Neural progenitor cell (in vitro differentiated cells): ENCODE results near the gene EXO1. TPM values are rescaled to one million over a fixed set of nuclear protein-coding genes. Genes with fewer than 3 reads are reported as not detected.
A peak's percentile ranks its signal among the peaks of the same experiment; 100 is the strongest.

Source experiments
- DNase-seq: peaks from one replicate; pipeline ENCODE4 v3.0.0-alpha.2; 2016; ENCODE audit warnings: low spot score
- H2AFZ ChIP-seq: fragments of 200-600 bp; sonication (generic); replicated peaks from 2 replicates; pipeline ENCODE4 v1.6.1; 2016; ENCODE audit warnings: antibody characterized with exemption
- H3F3A ChIP-seq: fragments of 200-600 bp; sonication (generic); 2 replicates; pipeline ENCODE4 v1.6.1; 2016; ENCODE audit warnings: antibody characterized with exemption, low read depth
- H3K27ac ChIP-seq: fragments of 200-600 bp; sonication (generic); 2 replicates; pipeline ENCODE4 v1.5.1; 2016; ENCODE audit warnings: mild to moderate bottlenecking
- H3K27me3 ChIP-seq: fragments of 200-600 bp; sonication (generic); 2 replicates; pipeline ENCODE4 v1.6.1; 2016; ENCODE audit warnings: mild to moderate bottlenecking, moderate library complexity
- H3K36me3 ChIP-seq: fragments of 200-600 bp; sonication (generic); 2 replicates; pipeline ENCODE4 v1.5.1; 2016
- H3K4me1 ChIP-seq: fragments of 200-600 bp; sonication (generic); 2 replicates; pipeline ENCODE4 v1.6.1; 2016; ENCODE audit warnings: mixed run types
- H3K4me2 ChIP-seq: fragments of 200-600 bp; sonication (generic); 2 replicates; pipeline ENCODE4 v1.6.1; 2016
- H3K4me3 ChIP-seq: fragments of 200-600 bp; sonication (generic); 2 replicates; pipeline ENCODE4 v1.5.1; 2016
- H3K79me2 ChIP-seq: fragments of 200-600 bp; sonication (generic); 2 replicates; pipeline ENCODE4 v1.6.1; 2016; ENCODE audit warnings: low read depth
- H3K9ac ChIP-seq: fragments of 200-600 bp; sonication (generic); 2 replicates; pipeline ENCODE4 v1.6.1; 2016
- H3K9me3 ChIP-seq: fragments of 200-600 bp; sonication (generic); 2 replicates; pipeline ENCODE4 v1.5.1; 2016; ENCODE audit warnings: low read depth
- H4K20me1 ChIP-seq: fragments of 200-600 bp; sonication (generic); 2 replicates; pipeline ENCODE4 v1.6.1; 2016; ENCODE audit warnings: low read depth
- H3K27ac Mint-ChIP-seq: 3 replicates; pipeline ENCODE4 v1.8.0; 2021; ENCODE audit warnings: mixed read lengths
- H3K27me3 Mint-ChIP-seq: 2 replicates; pipeline ENCODE4 v1.8.0; 2022; ENCODE audit warnings: low read depth, mild to moderate bottlenecking, inconsistent platforms, moderate library complexity, mixed read lengths; ENCODE audit not compliant: insufficient read depth
- H3K36me3 Mint-ChIP-seq: 3 replicates; pipeline ENCODE4 v1.8.0; 2021; ENCODE audit warnings: mixed read lengths
- H3K4me1 Mint-ChIP-seq: 3 replicates; pipeline ENCODE4 v1.8.0; 2021; ENCODE audit warnings: mixed read lengths
- H3K4me3 Mint-ChIP-seq: 3 replicates; pipeline ENCODE4 v1.8.0; 2021; ENCODE audit warnings: mild to moderate bottlenecking, moderate library complexity, mixed read lengths
- H3K9me3 Mint-ChIP-seq: 3 replicates; pipeline ENCODE4 v1.8.0; 2020; ENCODE audit warnings: mixed read lengths
- CTCF ChIP-seq: fragments of 200-600 bp; sonication (generic); IDR thresholded peaks from 2 replicates; pipeline ENCODE4 v1.5.1; 2017; ENCODE audit warnings: antibody characterized with exemption, mild to moderate bottlenecking
- EZH2 ChIP-seq: fragments of 200-600 bp; sonication (generic); IDR thresholded peaks from 2 replicates; pipeline ENCODE4 v1.6.1; 2017; ENCODE audit warnings: antibody characterized with exemption, mild to moderate bottlenecking, moderate library complexity
- EZH2phosphoT487 ChIP-seq: fragments of 200-600 bp; sonication (generic); IDR thresholded peaks from 2 replicates; pipeline ENCODE4 v1.6.1; 2017; ENCODE audit warnings: antibody characterized with exemption
- total RNA-seq: library from RNA; depleted of rRNA; stranded (reverse); fragments of >200 nt; gene quantifications from 2 replicates; pipeline ENCODE4 v1.2.3, GENCODE V29; 2015; ENCODE audit warnings: low replicate concordance

EXO1 gene
- total RNA-seq, 1 donor from 2014 or later: 54.8 TPM

GRCh38 chr1:241932845-241933244, 84.8 kb downstream of the EXO1 start:
- Mint-ChIP-seq H3K27me3 (peaks cover 5% of the 10 kb centered on the region), H3K36me3 (no peaks in the 10 kb centered on the region), H3K9me3 (no peaks in the 10 kb centered on the region), H3K4me1 (peaks cover 40% of the 10 kb centered on the region), H3K4me3 (peak overlapping the region; percentile 35), H3K27ac (peak overlapping the region; percentile 95)
- TF ChIP-seq CTCF (no peak), EZH2phosphoT487 (no peak), EZH2 (no peak)
- H3K4me3 ChIP-seq: no peak overlapping the region
- H4K20me1 ChIP-seq: peaks cover 4% of the 10 kb centered on the region
- no peaks in the 10 kb centered on the region for H3K36me3 ChIP-seq
- H2AFZ ChIP-seq: no peak overlapping the region
- no peak overlapping the region for H3K9ac ChIP-seq
- no peak overlapping the region for H3K27ac ChIP-seq
- H3K79me2 ChIP-seq: no peaks in the 10 kb centered on the region
- H3K4me2 ChIP-seq: no peak overlapping the region
- H3K4me1 ChIP-seq: peaks cover 22% of the 10 kb centered on the region
- peaks cover 23% of the 10 kb centered on the region for H3F3A ChIP-seq
- H3K27me3 ChIP-seq: no peaks in the 10 kb centered on the region
- no peaks in the 10 kb centered on the region for H3K9me3 ChIP-seq
- peak; percentile 29 for DNase-seq

- no peak overlapping the region for H3K4me3 ChIP-seq
- peaks cover 40% of the 10 kb centered on the region for H3K4me1 Mint-ChIP-seq
- no peak for TF ChIP-seq EZH2
- TF ChIP-seq EZH2phosphoT487: no peak
- no peak for TF ChIP-seq CTCF
- H4K20me1 ChIP-seq: peaks cover 4% of the 10 kb centered on the region
- no peaks in the 10 kb centered on the region for H3K36me3 ChIP-seq
- peaks cover 11% of the 10 kb centered on the region for H3K9me3 Mint-ChIP-seq
- H3F3A ChIP-seq: peaks cover 23% of the 10 kb centered on the region
- peaks cover 8% of the 10 kb centered on the region for H3K27me3 Mint-ChIP-seq
- H2AFZ ChIP-seq: no peak overlapping the region
- H3K9me3 ChIP-seq: peaks cover 8% of the 10 kb centered on the region
- H3K27ac Mint-ChIP-seq: peak overlapping the region; percentile 95
- H3K27ac ChIP-seq: no peak overlapping the region
- H3K79me2 ChIP-seq: no peaks in the 10 kb centered on the region
- H3K9ac ChIP-seq: no peak overlapping the region
- peaks cover 22% of the 10 kb centered on the region for H3K4me1 ChIP-seq
- H3K36me3 Mint-ChIP-seq: no peaks in the 10 kb centered on the region
- H3K27me3 ChIP-seq: no peaks in the 10 kb centered on the region
- DNase-seq: peak; percentile 76
- H3K4me3 Mint-ChIP-seq: peak overlapping the region; percentile 22
- H3K4me2 ChIP-seq: peak overlapping the region; percentile 33
Measured at GRCh38 chr1:241934201-241934848, 86.3 kb downstream of the EXO1 start.

GRCh38 chr1:241934866-241935265, 86.9 kb downstream of the EXO1 start:
- Histone ChIP-seq H3K27ac (no peak overlapping the region), H3K36me3 (no peaks in the 10 kb centered on the region), H4K20me1 (peaks cover 4% of the 10 kb centered on the region), H3K4me3 (no peak overlapping the region), H3K9me3 (peaks cover 8% of the 10 kb centered on the region), H3K4me2 (no peak overlapping the region), H3K79me2 (no peaks in the 10 kb centered on the region), H3K27me3 (no peaks in the 10 kb centered on the region), H3F3A (peaks cover 23% of the 10 kb centered on the region), H2AFZ (no peak overlapping the region), H3K4me1 (peaks cover 22% of the 10 kb centered on the region), H3K9ac (no peak overlapping the region)
- H3K36me3 Mint-ChIP-seq: no peaks in the 10 kb centered on the region
- peaks cover 15% of the 10 kb centered on the region for H3K9me3 Mint-ChIP-seq
- no peak for DNase-seq
- TF ChIP-seq CTCF (no peak), EZH2phosphoT487 (no peak), EZH2 (no peak)
- H3K27me3 Mint-ChIP-seq: peaks cover 8% of the 10 kb centered on the region
- peaks cover 40% of the 10 kb centered on the region for H3K4me1 Mint-ChIP-seq
- H3K27ac Mint-ChIP-seq: peak overlapping the region; percentile 95
- H3K4me3 Mint-ChIP-seq: no peak overlapping the region

Other genes starting within 250 kb of the EXO1 start
- 31.4 and 43.6 TPM in 2 replicates for gene CHML, start 207.8 kb upstream of the EXO1 start, total RNA-seq
- gene OPN3, start 207.8 kb upstream of the EXO1 start, total RNA-seq: 37.8 and 53.5 TPM in 2 replicates
- not detected in 2 replicates for gene WDR64, start 195.9 kb upstream of the EXO1 start, total RNA-seq
- not detected in 2 replicates for gene BECN2, start 109.6 kb downstream of the EXO1 start, total RNA-seq
- gene MAP1LC3C, start 150.9 kb downstream of the EXO1 start, total RNA-seq: 0.19 TPM in 1 of 2 replicates, not detected in the other